Epithelial cell of esophagus (primary cell): ENCODE results near the gene LRSAM1.

Experiments
- DNase-seq: peaks from one replicate; pipeline ENCODE4 v3.0.0; 2010; ENCODE audit warnings: low read depth
- H3K4me3 ChIP-seq: 2 replicates; pipeline ENCODE4 v1.5.1; 2011; ENCODE audit warnings: mild to moderate bottlenecking, low read length, control low read depth
- TF ChIP-seq, protein P1 (sequence below): IDR thresholded peaks from 2 replicates; pipeline ENCODE4 v1.5.1; 2011; ENCODE audit warnings: low read depth, mild to moderate bottlenecking, low read length, control low read depth, inconsistent platforms; ENCODE audit not compliant: insufficient read depth; ENCODE audit errors: missing control alignments

The LRSAM1 gene

DNA sequence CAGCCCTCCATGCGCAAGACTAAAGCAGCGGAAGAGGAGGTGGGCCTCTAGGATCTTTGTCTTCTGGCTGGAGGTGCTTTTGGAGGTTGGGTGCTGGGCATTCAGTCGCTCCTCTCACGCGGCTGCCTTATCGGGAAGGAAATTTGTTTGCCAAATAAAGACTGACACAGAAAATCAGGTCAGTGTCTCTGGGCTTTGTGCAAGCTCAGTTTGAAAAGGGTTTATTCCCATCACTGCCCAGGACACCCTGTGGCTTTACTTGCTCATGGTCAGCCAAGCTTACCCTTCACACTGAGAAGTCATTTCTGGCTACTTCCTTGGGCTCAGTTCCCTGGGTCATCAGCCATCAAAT lies 43.8 kb upstream of the LRSAM1 start:
- no peak overlapping the region for H3K4me3 ChIP-seq
- TF ChIP-seq, protein P1, sequence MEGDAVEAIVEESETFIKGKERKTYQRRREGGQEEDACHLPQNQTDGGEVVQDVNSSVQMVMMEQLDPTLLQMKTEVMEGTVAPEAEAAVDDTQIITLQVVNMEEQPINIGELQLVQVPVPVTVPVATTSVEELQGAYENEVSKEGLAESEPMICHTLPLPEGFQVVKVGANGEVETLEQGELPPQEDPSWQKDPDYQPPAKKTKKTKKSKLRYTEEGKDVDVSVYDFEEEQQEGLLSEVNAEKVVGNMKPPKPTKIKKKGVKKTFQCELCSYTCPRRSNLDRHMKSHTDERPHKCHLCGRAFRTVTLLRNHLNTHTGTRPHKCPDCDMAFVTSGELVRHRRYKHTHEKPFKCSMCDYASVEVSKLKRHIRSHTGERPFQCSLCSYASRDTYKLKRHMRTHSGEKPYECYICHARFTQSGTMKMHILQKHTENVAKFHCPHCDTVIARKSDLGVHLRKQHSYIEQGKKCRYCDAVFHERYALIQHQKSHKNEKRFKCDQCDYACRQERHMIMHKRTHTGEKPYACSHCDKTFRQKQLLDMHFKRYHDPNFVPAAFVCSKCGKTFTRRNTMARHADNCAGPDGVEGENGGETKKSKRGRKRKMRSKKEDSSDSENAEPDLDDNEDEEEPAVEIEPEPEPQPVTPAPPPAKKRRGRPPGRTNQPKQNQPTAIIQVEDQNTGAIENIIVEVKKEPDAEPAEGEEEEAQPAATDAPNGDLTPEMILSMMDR = no peak
- DNase-seq = no peak

DNA sequence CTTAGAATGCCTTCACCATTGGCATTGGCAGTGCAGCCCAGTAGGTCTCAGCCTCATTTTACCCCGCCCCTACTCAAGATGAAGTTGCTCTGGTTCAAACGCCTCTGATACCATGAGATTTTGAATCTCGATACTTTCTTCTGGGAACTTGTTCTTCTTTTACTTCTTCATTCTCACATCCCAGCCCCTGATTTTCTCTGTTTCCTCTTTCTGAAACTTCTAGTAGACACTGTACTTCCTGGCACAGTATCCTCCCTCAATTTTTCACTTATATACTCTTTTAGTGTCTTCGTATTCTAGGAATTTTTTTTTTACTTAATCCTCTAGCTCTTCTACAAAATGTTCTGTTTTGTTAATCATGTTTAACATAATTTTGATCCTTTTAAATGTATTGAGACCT lies 40.2 kb upstream of the LRSAM1 start:
- TF ChIP-seq, protein P1 = no peak
- no peak for DNase-seq
- H3K4me3 ChIP-seq = no peak overlapping the region

DNA sequence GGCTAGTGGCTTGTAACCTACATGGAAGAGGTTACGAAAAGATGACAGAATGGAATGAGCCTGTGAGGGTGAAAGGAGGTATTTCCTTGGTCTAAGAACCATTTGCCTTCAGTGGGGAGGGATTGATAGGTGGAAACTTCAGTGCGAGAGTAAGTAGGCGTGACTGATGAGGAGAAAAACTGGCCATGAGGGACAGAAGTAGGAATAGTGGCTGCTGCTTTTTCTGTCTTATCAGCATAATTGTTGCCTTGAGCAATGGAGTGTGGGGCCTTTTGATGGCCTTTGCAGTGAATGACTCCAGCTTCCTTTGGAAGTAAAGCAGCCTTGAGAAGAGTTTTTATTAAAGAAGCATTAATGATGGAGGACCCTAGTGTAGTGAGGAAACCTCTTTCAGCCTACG lies 36.2 kb upstream of the LRSAM1 start:
- DNase-seq = no peak
- TF ChIP-seq, protein P1 = no peak
- H3K4me3 ChIP-seq = no peak overlapping the region

DNA sequence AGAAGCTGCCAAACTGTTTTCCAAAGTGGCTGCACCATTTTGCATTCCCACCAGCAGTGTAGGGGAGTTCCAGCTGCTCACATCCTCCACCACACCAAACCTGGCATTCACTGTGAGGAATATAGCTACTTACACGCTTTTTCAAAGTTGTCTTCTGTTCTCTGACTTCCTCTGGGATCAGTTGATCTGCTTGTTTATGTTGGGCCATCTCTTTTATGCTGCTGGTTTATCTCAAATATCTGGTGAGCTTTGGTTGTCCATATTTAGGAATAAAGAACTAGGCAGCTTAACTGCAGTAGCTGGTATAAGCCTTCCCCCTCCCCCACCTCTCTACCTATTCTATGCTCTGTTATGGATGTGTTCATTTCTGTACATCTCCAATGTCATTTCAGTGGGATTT lies 35.7 kb upstream of the LRSAM1 start:
- H3K4me3 ChIP-seq = no peak overlapping the region
- TF ChIP-seq, protein P1 = no peak
- DNase-seq = no peak

DNA sequence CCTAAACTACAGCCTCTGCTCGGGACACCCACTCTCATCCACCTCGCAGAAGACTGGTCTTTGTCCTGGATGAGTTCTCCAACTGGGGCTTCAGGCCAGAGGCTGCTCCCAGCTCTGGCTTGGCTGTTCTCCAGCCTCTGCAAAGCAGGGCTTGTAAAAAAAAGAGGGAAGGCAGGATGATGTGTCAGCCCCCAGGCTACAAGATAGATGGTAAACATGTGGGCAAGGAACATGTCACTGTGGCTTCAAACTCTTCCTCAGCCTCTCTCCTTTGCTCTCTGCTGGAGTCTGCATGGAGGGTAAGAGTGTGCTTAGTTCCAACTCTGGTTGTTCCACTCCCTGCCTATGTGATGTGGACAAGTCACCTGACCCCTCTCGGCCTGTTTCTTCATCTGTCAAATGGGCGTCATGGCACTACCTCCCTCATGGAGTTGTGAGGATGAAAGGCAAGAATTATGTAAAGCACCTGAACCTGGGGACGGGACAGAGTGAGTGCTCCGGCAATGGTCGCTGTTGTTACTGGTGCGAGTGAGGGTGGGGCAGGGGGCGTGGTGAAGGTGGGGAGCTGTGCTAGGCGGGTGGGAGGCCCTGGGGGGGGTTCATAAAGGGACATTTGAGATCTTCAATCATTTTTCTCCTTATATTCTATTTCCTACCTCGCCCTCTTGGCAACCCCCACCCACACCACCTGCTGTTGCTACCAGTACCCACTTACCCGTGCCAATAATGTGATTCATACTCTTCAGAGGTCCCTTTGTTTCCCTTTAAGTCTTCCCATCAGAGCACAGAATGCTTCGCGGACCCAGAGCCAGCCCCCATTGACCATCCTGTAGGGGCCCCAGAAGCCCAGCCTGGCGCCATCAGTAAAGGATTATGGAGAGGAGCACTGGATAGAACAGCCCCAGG lies 33.9 kb upstream of the LRSAM1 start:
- TF ChIP-seq, protein P1 = no peak
- no peak overlapping the region for H3K4me3 ChIP-seq
- DNase-seq = peak; percentile 94

DNA sequence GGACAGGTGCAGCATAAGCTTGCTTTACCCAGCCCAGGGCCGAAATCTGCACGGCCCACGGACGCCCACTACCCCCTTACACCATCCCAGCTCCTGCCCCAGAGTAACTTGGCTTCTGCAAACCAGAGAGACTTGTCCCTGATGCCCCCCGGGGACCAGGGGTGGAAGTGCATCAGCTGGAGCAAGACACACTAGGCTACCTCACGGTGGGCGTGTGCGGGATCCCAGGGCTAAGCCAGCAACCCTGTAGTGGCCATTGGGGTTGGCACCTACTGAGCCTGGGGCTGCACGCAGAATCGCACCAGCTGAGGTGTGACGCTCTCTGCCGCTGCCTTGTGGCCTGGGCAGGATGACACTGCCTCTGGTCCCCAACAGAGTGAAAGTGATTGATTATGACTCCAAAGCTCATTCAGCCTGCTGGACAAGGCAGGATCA lies 33.3 kb upstream of the LRSAM1 start:
- no peak overlapping the region for H3K4me3 ChIP-seq
- DNase-seq = no peak
- TF ChIP-seq, protein P1 = no peak

DNA sequence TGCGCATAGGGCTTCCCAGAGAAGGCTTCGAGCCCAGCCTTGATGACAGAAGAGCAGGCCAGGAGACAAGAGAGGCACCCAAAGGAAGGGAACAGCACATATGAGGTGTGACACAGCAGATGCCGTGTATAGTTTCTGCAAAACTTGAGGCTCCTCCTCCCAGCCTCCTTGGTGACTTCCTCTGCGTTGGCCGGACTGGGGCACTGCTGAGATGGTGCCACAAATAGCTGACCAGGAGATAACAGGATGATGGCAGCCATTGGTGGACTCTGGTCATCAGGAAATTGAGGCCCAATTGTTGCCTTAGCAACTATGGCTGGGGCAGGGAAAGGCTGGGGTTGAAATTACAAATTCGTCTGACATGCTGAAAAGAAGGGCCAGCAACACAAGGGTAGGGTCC lies 32.0 kb upstream of the LRSAM1 start:
- H3K4me3 ChIP-seq = no peak overlapping the region
- no peak for DNase-seq
- TF ChIP-seq, protein P1 = no peak
